GM12875 (cell line): Measurements from ENCODE around the gene RGL1.

ENCODE experiments used
- H3K4me3 ChIP-seq: one replicate; pipeline ENCODE4 v1.5.1; 2011; ENCODE audit warnings: low read depth, low read length, control low read depth
- TF ChIP-seq, protein P1 (sequence below): IDR thresholded peaks from 2 replicates; pipeline ENCODE4 v1.5.1; 2011; ENCODE audit warnings: low read depth, mild to moderate bottlenecking, control low read depth, inconsistent platforms, low read length, moderate library complexity, borderline replicate concordance; ENCODE audit not compliant: insufficient read depth

Gene RGL1

GRCh38 chr1:183879966-183880365 is 75.0 kb downstream of the RGL1 start:
- TF ChIP-seq, protein P1, sequence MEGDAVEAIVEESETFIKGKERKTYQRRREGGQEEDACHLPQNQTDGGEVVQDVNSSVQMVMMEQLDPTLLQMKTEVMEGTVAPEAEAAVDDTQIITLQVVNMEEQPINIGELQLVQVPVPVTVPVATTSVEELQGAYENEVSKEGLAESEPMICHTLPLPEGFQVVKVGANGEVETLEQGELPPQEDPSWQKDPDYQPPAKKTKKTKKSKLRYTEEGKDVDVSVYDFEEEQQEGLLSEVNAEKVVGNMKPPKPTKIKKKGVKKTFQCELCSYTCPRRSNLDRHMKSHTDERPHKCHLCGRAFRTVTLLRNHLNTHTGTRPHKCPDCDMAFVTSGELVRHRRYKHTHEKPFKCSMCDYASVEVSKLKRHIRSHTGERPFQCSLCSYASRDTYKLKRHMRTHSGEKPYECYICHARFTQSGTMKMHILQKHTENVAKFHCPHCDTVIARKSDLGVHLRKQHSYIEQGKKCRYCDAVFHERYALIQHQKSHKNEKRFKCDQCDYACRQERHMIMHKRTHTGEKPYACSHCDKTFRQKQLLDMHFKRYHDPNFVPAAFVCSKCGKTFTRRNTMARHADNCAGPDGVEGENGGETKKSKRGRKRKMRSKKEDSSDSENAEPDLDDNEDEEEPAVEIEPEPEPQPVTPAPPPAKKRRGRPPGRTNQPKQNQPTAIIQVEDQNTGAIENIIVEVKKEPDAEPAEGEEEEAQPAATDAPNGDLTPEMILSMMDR = no peak
- H3K4me3 ChIP-seq = no peak overlapping the region

GRCh38 chr1:183880531-183881243 is 75.8 kb downstream of the RGL1 start:
- TF ChIP-seq, protein P1 = no peak
- no peak overlapping the region for H3K4me3 ChIP-seq

- TF ChIP-seq, protein P1 = no peak
- no peak overlapping the region for H3K4me3 ChIP-seq
These were observed 76.6 kb downstream of the RGL1 start for GRCh38 chr1:183881387-183882131.

DNA sequence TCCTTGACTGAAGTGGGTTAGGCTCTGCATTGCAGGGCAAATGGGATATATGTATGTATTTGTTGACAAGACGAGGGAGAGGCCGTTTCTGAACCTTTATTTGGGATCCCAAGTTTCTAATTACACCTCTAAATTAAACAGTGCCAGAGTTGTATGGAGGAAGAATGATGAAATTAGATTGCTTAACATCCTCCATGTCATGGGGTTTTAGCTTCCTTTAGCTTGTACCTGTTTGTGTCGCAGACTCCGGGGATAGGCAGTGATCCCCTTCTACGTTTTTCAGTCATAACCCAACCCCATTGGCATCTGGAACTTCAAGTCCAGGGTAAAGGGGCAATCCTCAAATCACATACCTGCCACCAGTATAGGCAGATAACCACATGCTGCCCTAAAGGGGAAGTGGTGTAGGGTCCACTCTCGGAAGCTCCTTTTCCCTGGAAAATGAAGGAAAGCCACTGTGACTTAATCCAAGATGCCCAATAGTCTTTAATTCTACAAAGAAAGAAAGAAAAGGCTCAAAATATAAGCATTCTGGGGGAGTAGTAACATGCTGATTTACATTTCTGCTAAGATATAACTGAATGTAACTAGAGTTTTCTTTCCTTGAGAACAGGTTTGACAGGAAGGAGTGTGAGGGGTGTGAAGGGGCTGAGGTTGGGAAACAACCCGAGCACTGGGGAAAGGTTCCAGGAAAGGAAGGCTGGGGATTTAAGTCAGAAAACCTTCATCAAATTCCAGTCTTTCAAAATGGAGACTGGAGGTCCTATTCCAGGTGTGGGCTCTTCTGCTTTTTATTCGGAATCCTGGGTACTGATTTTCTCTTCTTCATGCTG is 77.6 kb downstream of the RGL1 start:
- TF ChIP-seq, protein P1 = no peak
- no peak overlapping the region for H3K4me3 ChIP-seq

- no peak overlapping the region for H3K4me3 ChIP-seq
- TF ChIP-seq, protein P1 = no peak
These were observed 78.7 kb downstream of the RGL1 start for GRCh38 chr1:183883623-183884022.

DNA sequence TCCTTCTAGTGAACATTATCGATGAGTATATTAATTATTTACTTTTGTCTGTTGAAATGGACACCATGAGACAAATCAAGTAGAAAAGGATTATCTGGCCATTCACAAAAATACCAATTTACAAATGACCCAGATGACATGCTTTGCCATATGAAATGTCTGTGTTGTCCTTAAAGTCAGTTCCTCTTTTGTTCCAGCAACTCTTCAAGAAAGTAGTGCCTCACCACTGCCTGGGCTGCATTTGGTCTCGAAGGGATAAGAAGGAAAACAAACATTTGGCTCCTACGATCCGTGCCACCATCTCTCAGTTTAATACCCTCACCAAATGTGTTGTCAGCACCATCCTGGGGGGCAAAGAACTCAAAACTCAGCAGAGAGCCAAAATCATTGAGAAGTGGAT is 79.6 kb downstream of the RGL1 start:
- TF ChIP-seq, protein P1 = no peak
- no peak overlapping the region for H3K4me3 ChIP-seq
